Osteoblast (primary cell): ENCODE data around the gene ZNF425. TPM values are rescaled to one million over a fixed set of nuclear protein-coding genes. Genes with fewer than 3 reads are reported as not detected.

ENCODE experiments used
- DNase-seq: peaks from one replicate; pipeline ENCODE4 v3.0.0; 2011; ENCODE audit warnings: low spot score, mixed read lengths; ENCODE audit not compliant: insufficient read length; ENCODE audit errors: missing footprints
- H2AFZ ChIP-seq: 2 replicates; pipeline ENCODE4 v1.6.0; 2011; ENCODE audit warnings: mild to moderate bottlenecking, low read length
- H3K27ac ChIP-seq: 2 replicates; pipeline ENCODE4 v1.5.1; 2011; ENCODE audit warnings: mild to moderate bottlenecking, low read depth, low read length, moderate library complexity
- H3K27me3 ChIP-seq: 2 replicates; pipeline ENCODE4 v1.6.0; 2012; ENCODE audit warnings: mild to moderate bottlenecking, control low read depth, inconsistent platforms, low read length, moderate library complexity; ENCODE audit not compliant: insufficient read depth
- H3K36me3 ChIP-seq: 2 replicates; pipeline ENCODE4 v1.5.1; 2011; ENCODE audit warnings: mild to moderate bottlenecking, low read length, control low read depth, moderate library complexity; ENCODE audit not compliant: insufficient read depth
- H3K4me1 ChIP-seq: 2 replicates; pipeline ENCODE4 v1.5.1; 2011; ENCODE audit warnings: mild to moderate bottlenecking, low read length, control low read depth, moderate library complexity; ENCODE audit not compliant: insufficient read depth
- H3K4me2 ChIP-seq: 2 replicates; pipeline ENCODE4 v1.6.0; 2011; ENCODE audit warnings: mild to moderate bottlenecking, low read length; ENCODE audit not compliant: insufficient read depth
- H3K4me3 ChIP-seq: fragments of 200-600 bp; sonication (generic); 3 replicates; pipeline ENCODE4 v1.5.1; 2012; ENCODE audit warnings: mild to moderate bottlenecking, low read length, inconsistent platforms; ENCODE audit not compliant: insufficient read depth
- H3K79me2 ChIP-seq: 2 replicates; pipeline ENCODE4 v1.6.0; 2012; ENCODE audit warnings: mild to moderate bottlenecking, low read length, control low read depth, inconsistent platforms; ENCODE audit not compliant: insufficient read depth
- H3K9me3 ChIP-seq: 2 replicates; pipeline ENCODE4 v1.5.1; 2011; ENCODE audit warnings: low read depth, low read length, control low read depth
- H4K20me1 ChIP-seq: 2 replicates; pipeline ENCODE4 v1.6.0; 2012; ENCODE audit warnings: mild to moderate bottlenecking, low read length, control low read depth; ENCODE audit not compliant: insufficient read depth
- CTCF ChIP-seq: IDR thresholded peaks from 2 replicates; pipeline ENCODE4 v1.5.1; 2011; ENCODE audit warnings: mild to moderate bottlenecking, low read depth, low read length, moderate library complexity; ENCODE audit errors: extremely low read depth
- total RNA-seq: library from RNA; depleted of rRNA; stranded (reverse); fragments of >200 nt; gene quantifications from 2 replicates; pipeline ENCODE4 v1.2.3, GENCODE V29; 2012

ZNF425 gene
- total RNA-seq, 1 donor: 4.3 TPM

- H3K4me3 ChIP-seq: no peak overlapping the region
These were observed 21.4 kb downstream of the ZNF425 start for GRCh38 chr7:149104749-149105148.

GRCh38 chr7:149104214-149104613 is 21.9 kb downstream of the ZNF425 start:
- Histone ChIP-seq H3K27ac (no peak overlapping the region), H2AFZ (no peak overlapping the region), H3K4me3 (no peak overlapping the region), H3K27me3 (no peaks in the 10 kb centered on the region), H3K4me2 (no peak overlapping the region), H3K4me1 (no peaks in the 10 kb centered on the region), H3K79me2 (no peaks in the 10 kb centered on the region), H4K20me1 (no peaks in the 10 kb centered on the region), H3K9me3 (no peaks in the 10 kb centered on the region), H3K36me3 (no peaks in the 10 kb centered on the region)
- no peak for TF ChIP-seq CTCF
- no peak for DNase-seq

More at GRCh38 chr7:149104749-149105148, 21.4 kb downstream of the ZNF425 start:
- no peaks in the 10 kb centered on the region for H3K4me1 ChIP-seq
- no peaks in the 10 kb centered on the region for H4K20me1 ChIP-seq
- no peak for DNase-seq
- no peaks in the 10 kb centered on the region for H3K36me3 ChIP-seq
- TF ChIP-seq CTCF: no peak
- no peaks in the 10 kb centered on the region for H3K9me3 ChIP-seq
- H3K79me2 ChIP-seq: no peaks in the 10 kb centered on the region
- H2AFZ ChIP-seq: no peak overlapping the region
- no peak overlapping the region for H3K27ac ChIP-seq
- no peak overlapping the region for H3K4me2 ChIP-seq
- H3K27me3 ChIP-seq: no peaks in the 10 kb centered on the region

GRCh38 chr7:149103424-149103823 is 22.7 kb downstream of the ZNF425 start:
- H3K4me3 ChIP-seq: no peak overlapping the region
- H3K27me3 ChIP-seq: no peaks in the 10 kb centered on the region
- H3K79me2 ChIP-seq: no peaks in the 10 kb centered on the region
- no peaks in the 10 kb centered on the region for H4K20me1 ChIP-seq
- no peak overlapping the region for H3K4me2 ChIP-seq
- H3K4me1 ChIP-seq: no peaks in the 10 kb centered on the region
- no peak for DNase-seq
- no peak overlapping the region for H3K27ac ChIP-seq
- no peak overlapping the region for H2AFZ ChIP-seq
- no peaks in the 10 kb centered on the region for H3K36me3 ChIP-seq
- no peak for TF ChIP-seq CTCF
- H3K9me3 ChIP-seq: no peaks in the 10 kb centered on the region

- TF ChIP-seq CTCF: no peak
- H3K27me3 ChIP-seq: no peaks in the 10 kb centered on the region
- H3K4me3 ChIP-seq: no peak overlapping the region
These were observed 23.5 kb downstream of the ZNF425 start for GRCh38 chr7:149102666-149103065.

More at GRCh38 chr7:149102666-149103065, 23.5 kb downstream of the ZNF425 start:
- H4K20me1 ChIP-seq: no peaks in the 10 kb centered on the region
- DNase-seq: no peak
- no peak overlapping the region for H3K4me2 ChIP-seq
- H3K27ac ChIP-seq: no peak overlapping the region
- H3K79me2 ChIP-seq: no peaks in the 10 kb centered on the region
- no peak overlapping the region for H2AFZ ChIP-seq
- no peaks in the 10 kb centered on the region for H3K36me3 ChIP-seq
- no peaks in the 10 kb centered on the region for H3K9me3 ChIP-seq
- H3K4me1 ChIP-seq: no peaks in the 10 kb centered on the region
